C4-2B (cell line): ENCODE data around the gene HBE1.

Source experiments
- ZFX ChIP-seq: fragments of 450-650 bp; IDR thresholded peaks from 2 replicates; pipeline ENCODE4 v1.6.1; 2017
- TF ChIP-seq, protein P1 (sequence below): fragments of 450-650 bp; conservative IDR thresholded peaks from 2 replicates; pipeline ENCODE4 v1.5.1; 2017; ENCODE audit warnings: mild to moderate bottlenecking

- TF ChIP-seq, protein P1, sequence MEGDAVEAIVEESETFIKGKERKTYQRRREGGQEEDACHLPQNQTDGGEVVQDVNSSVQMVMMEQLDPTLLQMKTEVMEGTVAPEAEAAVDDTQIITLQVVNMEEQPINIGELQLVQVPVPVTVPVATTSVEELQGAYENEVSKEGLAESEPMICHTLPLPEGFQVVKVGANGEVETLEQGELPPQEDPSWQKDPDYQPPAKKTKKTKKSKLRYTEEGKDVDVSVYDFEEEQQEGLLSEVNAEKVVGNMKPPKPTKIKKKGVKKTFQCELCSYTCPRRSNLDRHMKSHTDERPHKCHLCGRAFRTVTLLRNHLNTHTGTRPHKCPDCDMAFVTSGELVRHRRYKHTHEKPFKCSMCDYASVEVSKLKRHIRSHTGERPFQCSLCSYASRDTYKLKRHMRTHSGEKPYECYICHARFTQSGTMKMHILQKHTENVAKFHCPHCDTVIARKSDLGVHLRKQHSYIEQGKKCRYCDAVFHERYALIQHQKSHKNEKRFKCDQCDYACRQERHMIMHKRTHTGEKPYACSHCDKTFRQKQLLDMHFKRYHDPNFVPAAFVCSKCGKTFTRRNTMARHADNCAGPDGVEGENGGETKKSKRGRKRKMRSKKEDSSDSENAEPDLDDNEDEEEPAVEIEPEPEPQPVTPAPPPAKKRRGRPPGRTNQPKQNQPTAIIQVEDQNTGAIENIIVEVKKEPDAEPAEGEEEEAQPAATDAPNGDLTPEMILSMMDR: no peak
- no peak for TF ChIP-seq ZFX
These were observed 29.7 kb downstream of the HBE1 start for GRCh38 chr11:5240056-5240455.
